Measurements from ENCODE around the gene CACNA1G. TPM values are rescaled to one million over a fixed set of nuclear protein-coding genes. Genes with fewer than 3 reads are reported as not detected.

CACNA1G gene
- total RNA-seq, 2 experiments from 2014 or later: not detected

GRCh38 chr17:50536683-50537646 is 23.6 kb upstream of the CACNA1G start:
- H3K27ac Mint-ChIP-seq: no peak overlapping the region
- H3K4me1 Mint-ChIP-seq: peaks cover 9% of the 10 kb centered on the region
- peaks cover 31% of the 10 kb centered on the region for H3K27me3 Mint-ChIP-seq
- H3K36me3 Mint-ChIP-seq (ENCODE audit: low read depth): no peaks in the 10 kb centered on the region
- DNase-seq: no peak
- H3K4me3 Mint-ChIP-seq: no peak overlapping the region
- ChIA-PET CTCF (no interaction called here), POLR2A (no interaction called here)
- H3K9me3 Mint-ChIP-seq: no peaks in the 10 kb centered on the region

GRCh38 chr17:50537721-50538548 is 22.6 kb upstream of the CACNA1G start:
- POLR2A ChIA-PET: no interaction called here
- H3K27ac Mint-ChIP-seq: no peak overlapping the region
- no peaks in the 10 kb centered on the region for H3K36me3 Mint-ChIP-seq (ENCODE audit: low read depth)
- CTCF ChIA-PET: no interaction called here
- no peak overlapping the region for H3K4me3 Mint-ChIP-seq
- no peak for DNase-seq
- H3K4me1 Mint-ChIP-seq: peaks cover 18% of the 10 kb centered on the region
- no peaks in the 10 kb centered on the region for H3K9me3 Mint-ChIP-seq
- peaks cover 22% of the 10 kb centered on the region for H3K27me3 Mint-ChIP-seq

DNA sequence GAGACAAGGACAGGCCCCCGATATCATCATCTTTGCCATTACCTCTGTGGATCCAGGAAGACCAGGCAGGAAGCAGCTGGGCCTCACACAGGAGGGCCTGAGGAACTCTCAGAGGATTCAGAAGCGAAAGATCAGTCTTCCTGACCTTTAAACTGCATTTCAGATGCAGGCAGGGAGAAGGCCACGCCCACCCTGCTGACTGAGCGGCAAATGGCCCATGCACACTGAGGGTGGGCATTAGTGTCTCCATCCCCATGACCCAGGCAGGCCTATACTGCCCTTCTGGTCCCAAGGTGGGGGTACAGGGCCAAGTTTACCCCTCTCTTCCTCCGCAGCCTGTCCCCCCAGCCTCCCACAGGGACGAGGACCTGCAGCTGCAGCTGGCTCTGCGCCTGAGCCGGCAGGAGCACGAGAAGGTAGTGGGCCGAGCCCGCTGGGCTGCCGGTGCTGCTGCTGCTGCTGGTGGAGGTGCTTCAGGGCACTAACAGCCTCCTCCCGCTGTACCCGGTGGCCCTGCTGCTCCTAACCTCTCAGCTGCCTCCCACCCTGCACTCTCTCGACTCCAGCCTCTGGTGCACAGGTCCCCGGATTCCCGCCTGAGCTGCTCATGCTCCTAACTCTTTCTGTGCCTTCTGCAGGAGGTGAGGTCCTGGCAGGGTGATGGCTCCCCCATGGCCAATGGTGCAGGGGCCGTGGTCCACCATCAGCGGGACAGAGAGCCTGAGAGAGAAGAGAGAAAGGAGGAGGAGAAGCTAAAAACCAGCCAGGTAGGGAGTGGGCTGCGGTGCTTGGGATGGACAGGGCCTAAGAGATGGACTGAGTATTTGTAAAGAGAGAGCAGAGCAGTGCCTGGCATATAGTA is 21.7 kb upstream of the CACNA1G start:
- no peaks in the 10 kb centered on the region for H3K36me3 Mint-ChIP-seq (ENCODE audit: low read depth)
- ChIA-PET POLR2A (no interaction called here), CTCF (no interaction called here)
- peaks cover 13% of the 10 kb centered on the region for H3K4me1 Mint-ChIP-seq
- DNase-seq: no peak
- peaks cover 16% of the 10 kb centered on the region for H3K27me3 Mint-ChIP-seq
- H3K9me3 Mint-ChIP-seq: no peaks in the 10 kb centered on the region
- H3K27ac Mint-ChIP-seq: no peak overlapping the region
- H3K4me3 Mint-ChIP-seq: no peak overlapping the region

DNA sequence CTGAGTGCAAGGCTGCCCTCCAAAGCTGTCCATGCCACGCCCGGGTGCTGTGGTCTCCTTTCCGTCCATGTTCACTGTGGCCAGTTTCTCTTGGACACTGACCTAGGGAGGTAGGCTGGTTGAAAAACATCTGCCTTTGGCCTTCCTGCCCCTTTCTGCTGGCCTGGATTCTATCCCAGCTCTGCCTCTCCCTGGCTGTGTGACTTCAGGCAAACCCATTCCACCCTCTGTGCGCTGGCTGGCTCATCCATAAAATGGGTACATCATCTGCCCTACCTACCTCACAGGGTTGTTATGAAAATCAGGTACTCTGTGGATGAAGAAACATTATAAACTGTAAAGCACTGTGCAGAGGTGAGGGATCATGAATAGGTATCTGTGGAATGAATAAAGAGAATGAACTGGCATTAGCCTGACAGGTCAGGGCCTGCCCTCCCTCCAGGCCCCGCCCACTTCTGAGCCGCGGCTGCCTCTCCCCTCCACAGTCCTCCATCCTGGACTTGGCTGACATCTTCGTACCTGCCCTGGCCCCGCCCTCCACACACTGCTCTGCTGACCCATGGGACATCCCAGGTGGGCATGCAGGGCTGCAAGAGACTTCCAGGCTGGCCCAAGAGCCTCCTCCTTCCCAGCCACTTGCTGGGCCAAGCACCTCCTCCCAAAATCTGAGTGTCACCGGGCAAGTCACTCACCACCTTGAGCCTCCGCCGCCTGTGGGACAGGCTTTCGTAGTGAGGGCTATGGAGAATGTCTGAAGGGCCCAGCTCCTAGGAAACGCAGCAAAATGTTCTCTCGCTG is 20.6 kb upstream of the CACNA1G start:
- DNase-seq: no peak
- no peaks in the 10 kb centered on the region for H3K9me3 Mint-ChIP-seq
- POLR2A ChIA-PET: no interaction called here
- CTCF ChIA-PET: no interaction called here
- H3K4me1 Mint-ChIP-seq: peaks cover 16% of the 10 kb centered on the region
- peaks cover 14% of the 10 kb centered on the region for H3K27me3 Mint-ChIP-seq
- H3K4me3 Mint-ChIP-seq: no peak overlapping the region
- H3K27ac Mint-ChIP-seq: no peak overlapping the region
- no peaks in the 10 kb centered on the region for H3K36me3 Mint-ChIP-seq (ENCODE audit: low read depth)

GRCh38 chr17:50540560-50541401 is 19.7 kb upstream of the CACNA1G start:
- no peak overlapping the region for H3K27ac Mint-ChIP-seq
- no peak for DNase-seq
- H3K9me3 Mint-ChIP-seq: no peaks in the 10 kb centered on the region
- H3K36me3 Mint-ChIP-seq (ENCODE audit: low read depth): no peaks in the 10 kb centered on the region
- CTCF ChIA-PET: interaction anchor here (0.7 to 2.3 kb wide), 4 partner anchors 21 to 61 kb away, joined by 3 to 7 read pairs (median 4); no protein-coding TSS in a partner anchor
- H3K27me3 Mint-ChIP-seq: peaks cover 16% of the 10 kb centered on the region
- POLR2A ChIA-PET: interaction anchor here (1.2 to 1.6 kb wide), 4 partner anchors 24 to 326 kb away, joined by 3 to 4 read pairs (median 4); partner anchors contain the start of gene TOB1
- peak overlapping the region; percentile 65 for H3K4me3 Mint-ChIP-seq
- H3K4me1 Mint-ChIP-seq: peaks cover 18% of the 10 kb centered on the region

- CTCF ChIA-PET: interaction anchor here (0.7 to 2.3 kb wide), 8 partner anchors 20 to 165 kb away, joined by 3 to 7 read pairs (median 4); no protein-coding TSS in a partner anchor
These were observed 19.2 kb upstream of the CACNA1G start for GRCh38 chr17:50541402-50541715.

GRCh38 chr17:50541716-50542688 is 18.5 kb upstream of the CACNA1G start:
- Mint-ChIP-seq H3K36me3 (ENCODE audit: low read depth) (no peaks in the 10 kb centered on the region), H3K4me1 (peaks cover 22% of the 10 kb centered on the region), H3K4me3 (peak overlapping the region; percentile 65), H3K9me3 (no peaks in the 10 kb centered on the region), H3K27ac (no peak overlapping the region), H3K27me3 (peaks cover 19% of the 10 kb centered on the region)
- DNase-seq: peak; percentile 87
- CTCF ChIA-PET: interaction anchor here (0.6 to 2.3 kb wide), 13 partner anchors 23 to 409 kb away, joined by 3 to 7 read pairs (median 4); partner anchors contain the start of gene RSAD1
- POLR2A ChIA-PET: interaction anchor here (1.1 to 1.6 kb wide), 9 partner anchors 18 to 325 kb away, joined by 3 to 8 read pairs (median 4); partner anchors contain the start of genes ANKRD40 and TOB1

More at GRCh38 chr17:50541402-50541715, 19.2 kb upstream of the CACNA1G start:
- POLR2A ChIA-PET: interaction anchor here (1.2 to 1.6 kb wide), 6 partner anchors 24 to 325 kb away, joined by 3 to 6 read pairs (median 4); partner anchors contain the start of genes ANKRD40 and TOB1
- no peak for DNase-seq
- no peaks in the 10 kb centered on the region for H3K9me3 Mint-ChIP-seq
- peak overlapping the region; percentile 65 for H3K4me3 Mint-ChIP-seq
- H3K36me3 Mint-ChIP-seq (ENCODE audit: low read depth): no peaks in the 10 kb centered on the region
- no peak overlapping the region for H3K27ac Mint-ChIP-seq
- H3K4me1 Mint-ChIP-seq: peaks cover 20% of the 10 kb centered on the region
- H3K27me3 Mint-ChIP-seq: peaks cover 19% of the 10 kb centered on the region

DNA sequence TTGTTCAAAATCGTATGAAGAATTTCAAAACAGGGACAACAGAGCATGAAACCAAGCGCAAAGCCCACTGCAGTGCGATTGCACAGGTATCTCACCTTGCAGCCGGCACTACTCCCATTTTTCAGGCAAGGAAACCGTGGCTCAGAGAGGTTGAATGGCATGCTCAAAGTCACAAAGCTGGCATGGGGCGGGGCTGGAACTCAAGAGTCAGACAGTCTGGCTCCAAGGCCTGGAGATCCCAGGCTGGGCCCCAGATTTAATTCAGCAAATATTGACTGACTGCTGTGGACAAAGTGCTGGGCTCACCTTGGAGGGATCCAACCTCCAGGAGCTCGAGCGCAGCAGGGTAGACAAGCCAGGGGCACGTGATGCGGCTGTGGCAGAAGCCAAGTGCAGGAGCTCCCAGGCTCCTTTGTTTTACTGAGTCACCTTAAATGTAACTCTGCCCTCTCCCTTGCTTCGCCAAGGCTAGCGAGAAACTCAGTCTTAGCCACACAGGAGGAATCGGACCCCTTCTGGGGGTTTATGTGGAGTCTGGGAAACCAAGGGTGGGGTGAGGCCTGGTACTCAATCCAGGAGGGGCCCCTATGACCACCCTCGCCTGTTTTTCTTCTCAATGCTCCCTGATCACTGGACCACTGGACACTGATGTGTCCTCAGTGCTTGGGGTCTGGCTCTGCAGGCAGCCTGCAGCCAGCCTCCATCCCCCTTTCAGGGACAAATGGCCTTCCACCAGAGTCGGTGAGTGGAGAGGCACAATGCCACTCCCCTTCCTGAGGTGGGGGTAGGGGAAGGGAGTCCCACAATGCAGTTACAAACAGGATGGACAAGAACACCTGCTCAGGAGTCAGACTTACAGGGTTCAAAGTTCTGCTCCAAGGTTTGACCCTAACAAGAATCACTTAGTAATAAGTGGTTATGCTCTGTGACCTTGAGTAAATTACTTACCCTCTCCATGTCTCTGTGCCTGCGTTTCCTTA is 17.4 kb upstream of the CACNA1G start:
- Mint-ChIP-seq H3K9me3 (no peaks in the 10 kb centered on the region), H3K36me3 (ENCODE audit: low read depth) (no peaks in the 10 kb centered on the region), H3K4me3 (peak overlapping the region; percentile 65), H3K27me3 (peaks cover 19% of the 10 kb centered on the region), H3K4me1 (peaks cover 26% of the 10 kb centered on the region), H3K27ac (no peak overlapping the region)
- DNase-seq: no peak
- POLR2A ChIA-PET: interaction anchor here (1.1 to 1.4 kb wide), 6 partner anchors 16 to 323 kb away, joined by 3 to 8 read pairs (median 5); partner anchors contain the start of genes ANKRD40 and TOB1
- CTCF ChIA-PET: interaction anchor here (0.6 to 2.3 kb wide), 12 partner anchors 24 to 408 kb away, joined by 3 to 7 read pairs (median 4); partner anchors contain the start of gene RSAD1

GRCh38 chr17:50544516-50544915 is 16.0 kb upstream of the CACNA1G start:
- no peaks in the 10 kb centered on the region for H3K9me3 Mint-ChIP-seq
- H3K4me1 Mint-ChIP-seq: peaks cover 26% of the 10 kb centered on the region
- no peak overlapping the region for H3K27ac Mint-ChIP-seq
- no peak overlapping the region for H3K4me3 Mint-ChIP-seq
- no peaks in the 10 kb centered on the region for H3K36me3 Mint-ChIP-seq (ENCODE audit: low read depth)
- ChIA-PET CTCF (interaction anchor here (1.1 to 1.6 kb wide), 3 partner anchors 43 to 81 kb away, joined by 4 to 6 read pairs (median 4); no protein-coding TSS in a partner anchor), POLR2A (interaction anchor here (1.2 kb wide), 1 partner anchor 322 kb away, joined by 4 read pairs; the partner anchor contains the start of gene TOB1)
- H3K27me3 Mint-ChIP-seq: peaks cover 19% of the 10 kb centered on the region
- no peak for DNase-seq
